ENCODE data around the gene MAPKBP1. TPM values are rescaled to one million over a fixed set of nuclear protein-coding genes. Genes with fewer than 3 reads are reported as not detected.

The MAPKBP1 gene
- total and polyA plus RNA-seq, 9 donors, result 10.6 to 46.9 (median 38.9) TPM

GRCh38 chr15:41862515-41863116 lies 88.3 kb downstream of the MAPKBP1 start:
- DNase-seq, result no peak
- Histone ChIP-seq H3K4me3 (no peak overlapping the region), H3K27ac (no peak overlapping the region), H3K27me3 (no peaks in the 10 kb centered on the region), H3K36me3 (no peaks in the 10 kb centered on the region), H3K9me3 (no peaks in the 10 kb centered on the region), H3K4me1 (ENCODE audit: insufficient read depth) (no peaks in the 10 kb centered on the region)
- TF ChIP-seq EP300 (IDR thresholded peaks at IDR 0.05) (no peak), POLR2A (IDR thresholded peaks at IDR 0.05) (no peak), CTCF (IDR thresholded peaks at IDR 0.05) (no peak)
- 77 to 90% (median 87%) methylated on average over 15 to 19 of the region's 19 CpGs for whole genome bisulfite sequencing, 3 donors
- intact Hi-C loops (cut with DNase I), result no loop called here

GRCh38 chr15:41865490-41866055 lies 91.3 kb downstream of the MAPKBP1 start:
- no peaks in the 10 kb centered on the region for H3K27me3 ChIP-seq
- intact Hi-C loops (cut with DNase I), result no loop called here

GRCh38 chr15:41866263-41866703 lies 92.0 kb downstream of the MAPKBP1 start:
- Histone ChIP-seq H3K27ac (no peak overlapping the region), H3K36me3 (no peaks in the 10 kb centered on the region), H3K9me3 (no peaks in the 10 kb centered on the region), H3K4me1 (ENCODE audit: insufficient read depth) (no peaks in the 10 kb centered on the region), H3K27me3 (no peaks in the 10 kb centered on the region), H3K4me3 (no peak overlapping the region)
- intact Hi-C loops (cut with DNase I), result no loop called here
- 78 to 82% (median 81%) methylated on average over 7 to 8 of the region's 8 CpGs for WGBS, 3 donors
- TF ChIP-seq EP300 (IDR thresholded peaks at IDR 0.05) (no peak), CTCF (IDR thresholded peaks at IDR 0.05) (no peak), POLR2A (IDR thresholded peaks at IDR 0.05) (no peak)
- no peak for DNase-seq

More at GRCh38 chr15:41865490-41866055, 91.3 kb downstream of the MAPKBP1 start:
- 77 to 86% (median 78%) methylated on average over 18 of the region's 18 CpGs for WGBS, 3 donors
- Histone ChIP-seq H3K4me1 (ENCODE audit: insufficient read depth) (no peaks in the 10 kb centered on the region), H3K4me3 (no peak overlapping the region), H3K27ac (no peak overlapping the region), H3K9me3 (no peaks in the 10 kb centered on the region), H3K36me3 (no peaks in the 10 kb centered on the region)
- TF ChIP-seq EP300 (IDR thresholded peaks at IDR 0.05), result no peak
- no peak for TF ChIP-seq CTCF (IDR thresholded peaks at IDR 0.05)
- TF ChIP-seq POLR2A (IDR thresholded peaks at IDR 0.05), result no peak
- DNase-seq, result no peak

GRCh38 chr15:41866872-41867579 lies 92.7 kb downstream of the MAPKBP1 start:
- no peak for TF ChIP-seq EP300 (IDR thresholded peaks at IDR 0.05)
- no peak for TF ChIP-seq POLR2A (IDR thresholded peaks at IDR 0.05)
- no peak for TF ChIP-seq CTCF (IDR thresholded peaks at IDR 0.05)
- 80 to 90% (median 89%) methylated on average over 10 to 25 of the region's 25 CpGs for WGBS, 3 donors
- H3K27ac ChIP-seq, result no peak overlapping the region
- no peaks in the 10 kb centered on the region for H3K36me3 ChIP-seq
- H3K4me3 ChIP-seq, result no peak overlapping the region
- no peak for DNase-seq
- H3K27me3 ChIP-seq, result no peaks in the 10 kb centered on the region
- no peaks in the 10 kb centered on the region for H3K9me3 ChIP-seq
- H3K4me1 ChIP-seq (ENCODE audit: insufficient read depth), result no peaks in the 10 kb centered on the region
- intact Hi-C loops (cut with DNase I), result no loop called here
